Hepatocyte (in vitro differentiated cells): ENCODE measurements around the gene HSF5. TPM values are rescaled to one million over a fixed set of nuclear protein-coding genes. Genes with fewer than 3 reads are reported as not detected.
A peak's percentile ranks its signal among the peaks of the same experiment; 100 is the strongest.

Experiments
- DNase-seq: peaks from one replicate; pipeline ENCODE4 v3.0.0-alpha.2; 2016; ENCODE audit warnings: low spot score
- H2AFZ ChIP-seq: fragments of 200-600 bp; sonication (generic); 2 replicates; pipeline ENCODE4 v1.6.0; 2016; ENCODE audit warnings: antibody characterized with exemption, mild to moderate bottlenecking
- H3K27ac ChIP-seq: fragments of 200-600 bp; sonication (generic); 2 replicates; pipeline ENCODE4 v1.5.1; 2016; ENCODE audit warnings: mild to moderate bottlenecking
- H3K27me3 ChIP-seq: fragments of 200-600 bp; sonication (generic); 2 replicates; pipeline ENCODE4 v1.6.1; 2016
- H3K36me3 ChIP-seq: fragments of 200-600 bp; sonication (generic); replicated peaks from 2 replicates; pipeline ENCODE4 v1.5.1; 2016; ENCODE audit warnings: low read depth; ENCODE audit not compliant: insufficient read depth
- H3K4me1 ChIP-seq: fragments of 200-600 bp; sonication (generic); 2 replicates; pipeline ENCODE4 v1.5.1; 2016; ENCODE audit warnings: mild to moderate bottlenecking, moderate library complexity; ENCODE audit not compliant: insufficient read depth
- H3K4me2 ChIP-seq: fragments of 200-600 bp; sonication (generic); 2 replicates; pipeline ENCODE4 v1.6.0; 2016
- H3K4me3 ChIP-seq: fragments of 200-600 bp; sonication (generic); 2 replicates; pipeline ENCODE4 v1.5.1; 2016; ENCODE audit warnings: mild to moderate bottlenecking
- H3K79me2 ChIP-seq: fragments of 200-600 bp; sonication (generic); 2 replicates; pipeline ENCODE4 v1.6.0; 2017; ENCODE audit warnings: mild to moderate bottlenecking
- H3K9me2 ChIP-seq: fragments of 200-600 bp; sonication (generic); replicated peaks from 2 replicates; pipeline ENCODE4 v1.6.0; 2017; ENCODE audit warnings: mild to moderate bottlenecking; ENCODE audit not compliant: insufficient read depth
- H3K9me3 ChIP-seq: fragments of 200-600 bp; sonication (generic); 2 replicates; pipeline ENCODE4 v1.5.1; 2016; ENCODE audit warnings: low read depth, mild to moderate bottlenecking
- H4K20me1 ChIP-seq: fragments of 200-600 bp; sonication (generic); 2 replicates; pipeline ENCODE4 v1.6.0; 2016; ENCODE audit warnings: mild to moderate bottlenecking; ENCODE audit not compliant: insufficient read depth, poor library complexity, severe bottlenecking
- CTCF ChIP-seq: fragments of 200-600 bp; sonication (generic); IDR thresholded peaks from 2 replicates; pipeline ENCODE4 v1.5.1; 2016; ENCODE audit warnings: antibody characterized with exemption, mild to moderate bottlenecking; ENCODE audit not compliant: poor library complexity
- EZH2 ChIP-seq: fragments of 200-600 bp; sonication (generic); IDR thresholded peaks from 2 replicates; pipeline ENCODE4 v1.6.1; 2016; ENCODE audit warnings: antibody characterized with exemption, mild to moderate bottlenecking, borderline replicate concordance
- EZH2phosphoT487 ChIP-seq: fragments of 200-600 bp; sonication (generic); IDR thresholded peaks from one replicate; pipeline ENCODE4 v1.6.1; 2018; ENCODE audit warnings: antibody characterized with exemption, mild to moderate bottlenecking, low read depth, moderate library complexity; ENCODE audit not compliant: unreplicated experiment, severe bottlenecking
- WGBS: methylation state at CpG from one replicate; pipeline ENCODE4 v1.1.6; 2016; ENCODE audit warnings: low lambda C conversion rate; ENCODE audit errors: missing lambda C conversion rate; 5-methylcytosine and 5-hydroxymethylcytosine counted together
- polyA plus RNA-seq: library from polyadenylated mRNA; unstranded; fragments of >200 nt; fragmentation: Nextera tagmentation; extraction: Ambion mirVana; gene quantifications from 2 replicates; pipeline ENCODE4 v1.2.1, GENCODE V29; 2016
- total RNA-seq: library from RNA; depleted of rRNA; stranded (reverse); fragments of >200 nt; gene quantifications from 2 replicates; pipeline ENCODE4 v1.2.3, GENCODE V29; 2014

Gene HSF5
- total and polyA plus RNA-seq, 2 experiments from 2014 or later: 0.03 TPM; not detected in 1

- Histone ChIP-seq H3K79me2 (peaks cover 85% of the 10 kb centered on the region), H2AFZ (no peak overlapping the region), H3K36me3 (no peaks in the 10 kb centered on the region), H3K4me2 (peak overlapping the region; percentile 62), H3K9me3 (no peaks in the 10 kb centered on the region), H4K20me1 (no peaks in the 10 kb centered on the region), H3K27ac (peak overlapping the region; percentile 66), H3K27me3 (no peaks in the 10 kb centered on the region), H3K9me2 (no peaks in the 10 kb centered on the region), H3K4me1 (peaks cover 55% of the 10 kb centered on the region), H3K4me3 (no peak overlapping the region)
- TF ChIP-seq EZH2phosphoT487 (no peak), EZH2 (no peak), CTCF (no peak)
- DNase-seq: peak; percentile 91
- 20% methylated on average over 10 of the region's 10 CpGs for WGBS
Observed at GRCh38 chr17:58391302-58391984, 96.8 kb downstream of the HSF5 start.

GRCh38 chr17:58390884-58391283 is 97.3 kb downstream of the HSF5 start:
- Histone ChIP-seq H3K4me2 (peak overlapping the region; percentile 62), H3K27ac (peak overlapping the region; percentile 66), H3K79me2 (peaks cover 85% of the 10 kb centered on the region), H2AFZ (no peak overlapping the region), H3K4me3 (no peak overlapping the region), H3K9me2 (no peaks in the 10 kb centered on the region), H3K36me3 (no peaks in the 10 kb centered on the region), H4K20me1 (no peaks in the 10 kb centered on the region), H3K9me3 (no peaks in the 10 kb centered on the region), H3K27me3 (no peaks in the 10 kb centered on the region), H3K4me1 (peaks cover 55% of the 10 kb centered on the region)
- no peak for DNase-seq
- TF ChIP-seq CTCF: no peak
- no peak for TF ChIP-seq EZH2phosphoT487
- TF ChIP-seq EZH2: no peak
- whole genome bisulfite sequencing: 79% methylated on average over 2 of the region's 2 CpGs

GRCh38 chr17:58388302-58389190 is 99.7 kb downstream of the HSF5 start:
- WGBS: 64% methylated on average over 3 of the region's 3 CpGs
- Histone ChIP-seq H3K79me2 (peaks cover 89% of the 10 kb centered on the region), H2AFZ (no peak overlapping the region), H3K4me1 (peaks cover 64% of the 10 kb centered on the region), H3K4me2 (peak overlapping the region; percentile 42), H3K36me3 (no peaks in the 10 kb centered on the region), H3K27me3 (no peaks in the 10 kb centered on the region), H4K20me1 (no peaks in the 10 kb centered on the region), H3K9me2 (no peaks in the 10 kb centered on the region), H3K9me3 (no peaks in the 10 kb centered on the region), H3K27ac (peak overlapping the region; percentile 21), H3K4me3 (no peak overlapping the region)
- no peak for DNase-seq
- TF ChIP-seq EZH2: no peak
- TF ChIP-seq CTCF: no peak
- TF ChIP-seq EZH2phosphoT487: no peak
